ENCODE data around the gene EPB41L2. TPM values are rescaled to one million over a fixed set of nuclear protein-coding genes. Genes with fewer than 3 reads are reported as not detected.

The EPB41L2 gene
- total RNA-seq, 4 donors from 2014 or later, result 190 to 321 (median 265) TPM

GRCh38 chr6:131058236-131058635, 4.8 kb downstream of the EPB41L2 start:
- H3K4me1 ChIP-seq, result peaks cover 0 to 32% (median 6%) of the 10 kb centered on the region in 4 donors
- WGBS, 2 donors, result 71 to 90% methylated on average over 1 of the region's 1 CpG
- no peaks in the 10 kb centered on the region for H3K27me3 ChIP-seq
- DNase-seq (ENCODE audit: low spot score in 2 of 2), result no peak
- peak overlapping the region in 1 of 4 donors; percentile 93 for H3K27ac ChIP-seq
- TF ChIP-seq CTCF (IDR thresholded peaks at IDR 0.05) (no peak), POLR2A (IDR thresholded peaks at IDR 0.05) (no peak), EP300 (IDR thresholded peaks at IDR 0.05) (no peak)
- H3K36me3 ChIP-seq, result peaks cover 0 to 24% (median 0%) of the 10 kb centered on the region in 3 donors
- no peak overlapping the region for H3K4me3 ChIP-seq
- H3K9me3 ChIP-seq, result peaks cover 0 to 26% (median 11%) of the 10 kb centered on the region in 4 donors

- peaks cover 0 to 24% (median 0%) of the 10 kb centered on the region in 3 donors for H3K36me3 ChIP-seq
- peaks cover 0 to 26% (median 11%) of the 10 kb centered on the region in 4 donors for H3K9me3 ChIP-seq
- peaks cover 0 to 37% (median 3%) of the 10 kb centered on the region in 4 donors for H3K4me1 ChIP-seq
- no peak for DNase-seq (ENCODE audit: low spot score in 2 of 2)
- TF ChIP-seq CTCF (IDR thresholded peaks at IDR 0.05) (no peak), EP300 (IDR thresholded peaks at IDR 0.05) (no peak), POLR2A (IDR thresholded peaks at IDR 0.05) (no peak)
- no peak overlapping the region for H3K27ac ChIP-seq
- no peaks in the 10 kb centered on the region for H3K27me3 ChIP-seq
- H3K4me3 ChIP-seq, result no peak overlapping the region
- 95 to 97% methylated on average over 6 of the region's 6 CpGs for WGBS, 2 donors
These were observed 8.4 kb downstream of the EPB41L2 start for GRCh38 chr6:131054392-131055250.

GRCh38 chr6:131053546-131054240, 9.4 kb downstream of the EPB41L2 start:
- Histone ChIP-seq H3K36me3 (peaks cover 0 to 24% (median 0%) of the 10 kb centered on the region in 3 donors), H3K4me3 (no peak overlapping the region), H3K27ac (no peak overlapping the region), H3K4me1 (peaks cover 0 to 40% (median 0%) of the 10 kb centered on the region in 4 donors), H3K9me3 (peaks cover 0 to 26% (median 11%) of the 10 kb centered on the region in 4 donors), H3K27me3 (no peaks in the 10 kb centered on the region)
- WGBS, 2 donors, result 94 to 96% methylated on average over 11 of the region's 11 CpGs
- DNase-seq (ENCODE audit: low spot score in 2 of 2), result no peak
- no peak for TF ChIP-seq EP300 (IDR thresholded peaks at IDR 0.05)
- no peak for TF ChIP-seq POLR2A (IDR thresholded peaks at IDR 0.05)
- TF ChIP-seq CTCF (IDR thresholded peaks at IDR 0.05), result no peak

GRCh38 chr6:131052181-131052580, 10.9 kb downstream of the EPB41L2 start:
- no peaks in the 10 kb centered on the region for H3K27me3 ChIP-seq
- H3K36me3 ChIP-seq, result peaks cover 0 to 24% (median 0%) of the 10 kb centered on the region in 3 donors
- no peak overlapping the region for H3K27ac ChIP-seq
- 77 to 81% methylated on average over 4 of the region's 4 CpGs for WGBS, 2 donors
- H3K9me3 ChIP-seq, result peaks cover 0 to 26% (median 11%) of the 10 kb centered on the region in 4 donors
- no peak overlapping the region for H3K4me3 ChIP-seq
- TF ChIP-seq CTCF (IDR thresholded peaks at IDR 0.05) (no peak), EP300 (IDR thresholded peaks at IDR 0.05) (no peak), POLR2A (IDR thresholded peaks at IDR 0.05) (no peak)
- peaks cover 0 to 42% (median 0%) of the 10 kb centered on the region in 4 donors for H3K4me1 ChIP-seq
- DNase-seq (ENCODE audit: low spot score in 2 of 2), result no peak
